HG03575 (cell line): ENCODE measurements around the gene KCTD5.
"Not testable (repeated sequence)": the region's sequence is repeated elsewhere in the genome, so short reads cannot be mapped to it uniquely, and the experiment has no call there.

Experiments used
- ATAC-seq: cut with Tn5 transposase; IDR thresholded peaks from one replicate; pipeline ENCODE4 v1.9.1; 2021; ENCODE audit not compliant: unreplicated experiment, insufficient number of reproducible peaks, low FRiP score; ENCODE audit errors: extremely low read depth

Gene KCTD5, protein sequence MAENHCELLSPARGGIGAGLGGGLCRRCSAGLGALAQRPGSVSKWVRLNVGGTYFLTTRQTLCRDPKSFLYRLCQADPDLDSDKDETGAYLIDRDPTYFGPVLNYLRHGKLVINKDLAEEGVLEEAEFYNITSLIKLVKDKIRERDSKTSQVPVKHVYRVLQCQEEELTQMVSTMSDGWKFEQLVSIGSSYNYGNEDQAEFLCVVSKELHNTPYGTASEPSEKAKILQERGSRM

DNA sequence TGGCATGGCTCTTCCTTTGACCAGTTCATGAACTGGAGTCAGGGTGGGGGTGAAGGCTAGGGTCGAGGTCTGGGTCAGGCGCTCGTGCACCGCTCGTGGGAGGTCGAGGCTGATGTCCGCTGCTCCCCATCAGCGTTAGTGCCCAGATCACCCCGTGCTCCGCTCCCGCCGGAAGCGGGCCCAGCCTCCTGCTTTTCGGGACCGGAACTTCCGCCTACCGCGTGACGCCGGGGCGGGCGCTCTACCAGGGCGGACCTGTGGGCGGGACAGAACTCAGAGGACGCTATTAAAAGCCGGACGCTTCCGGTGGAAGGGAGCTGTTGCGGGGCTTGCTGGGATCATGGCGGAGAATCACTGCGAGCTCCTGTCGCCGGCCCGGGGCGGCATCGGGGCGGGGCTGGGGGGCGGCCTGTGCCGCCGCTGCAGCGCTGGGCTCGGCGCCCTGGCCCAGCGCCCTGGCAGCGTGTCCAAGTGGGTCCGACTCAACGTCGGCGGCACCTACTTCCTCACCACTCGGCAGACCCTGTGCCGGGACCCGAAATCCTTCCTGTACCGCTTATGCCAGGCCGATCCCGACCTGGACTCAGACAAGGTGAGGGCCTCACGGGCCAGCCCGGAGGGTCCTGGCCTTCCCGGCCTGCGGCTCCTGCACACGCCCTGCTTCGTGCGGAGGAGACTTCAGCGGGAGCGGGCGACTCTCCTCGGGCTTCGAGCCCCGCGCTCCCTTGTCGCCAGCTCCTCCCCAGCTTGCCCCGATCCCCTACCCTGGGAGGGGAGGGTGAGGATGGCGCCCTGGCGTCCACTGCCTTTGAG lies at the start of gene KCTD5:
KCTD5 (plus strand) TSS at position 315 of the 813 bp plus-strand sequence; CDS start at position 341, 26 bp downstream.
- no peak for ATAC-seq

DNA sequence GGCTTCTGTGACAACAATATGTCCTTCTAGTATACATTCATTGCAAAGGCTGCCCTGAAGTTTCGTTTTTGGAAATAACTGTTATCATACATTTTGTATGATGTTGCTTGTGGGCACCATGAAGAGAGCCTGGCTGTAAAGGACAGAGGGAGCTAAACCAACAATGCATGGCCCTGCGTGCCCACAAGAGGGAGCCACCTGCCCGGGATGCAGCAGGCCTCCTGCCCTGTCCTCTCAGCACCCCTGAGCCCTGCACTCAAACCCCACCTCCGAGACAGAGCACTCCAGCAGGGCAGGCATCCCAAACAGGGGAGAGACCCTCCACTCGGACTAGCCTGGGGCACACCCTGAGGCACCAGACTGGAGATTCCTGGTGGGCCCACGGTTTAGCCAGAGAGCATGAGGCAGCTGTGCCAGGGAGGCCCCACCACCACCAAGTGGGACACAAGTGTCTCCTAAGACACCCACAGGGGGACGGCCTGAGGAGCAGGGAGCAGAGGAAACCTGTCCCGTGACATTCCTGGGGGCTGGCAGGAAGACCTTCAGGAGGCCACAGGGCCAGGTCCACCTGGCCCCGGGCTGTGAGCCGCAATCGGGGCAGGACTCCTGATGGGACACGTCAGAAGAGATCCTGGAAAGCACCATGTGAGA lies 43.1 kb upstream of the KCTD5 start:
- ATAC-seq, result not testable (repeated sequence)

DNA sequence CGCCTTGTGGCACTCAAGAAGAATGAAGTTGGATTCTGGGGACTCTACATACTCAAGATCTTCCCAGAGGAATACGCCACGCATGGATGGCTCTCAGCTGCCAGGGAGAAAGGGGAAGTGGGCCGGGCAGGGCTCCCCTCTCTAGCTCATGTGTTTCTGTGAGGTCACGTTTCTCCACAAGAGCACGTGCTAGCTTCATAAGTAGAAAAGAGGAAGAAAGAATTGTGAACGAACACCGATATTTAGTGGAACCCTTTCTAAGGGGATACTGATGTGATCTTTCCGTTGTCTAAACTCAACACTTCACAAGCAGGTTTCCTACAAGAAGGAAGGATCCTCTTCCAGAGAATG lies 42.6 kb upstream of the KCTD5 start:
- not testable (repeated sequence) for ATAC-seq

DNA sequence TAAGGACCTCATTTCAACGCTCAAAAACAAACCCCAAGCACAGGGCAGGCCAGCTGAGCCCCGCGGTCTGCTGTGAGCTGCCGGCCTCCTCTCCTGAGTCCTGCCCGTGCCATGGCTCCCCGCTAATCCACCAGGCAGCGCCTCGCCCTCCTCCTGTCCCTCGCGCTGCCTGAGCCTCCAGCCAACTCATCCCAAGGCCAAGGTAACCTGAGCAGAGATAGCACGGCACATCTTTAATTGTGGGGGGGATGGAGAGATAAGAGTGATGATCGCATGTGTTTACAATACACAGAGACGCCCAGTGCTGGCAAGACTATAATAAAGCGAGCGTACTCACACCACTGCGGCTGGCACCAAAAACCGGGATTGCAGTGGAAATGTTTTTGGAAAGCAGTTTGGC lies 39.8 kb upstream of the KCTD5 start:
- not testable (repeated sequence) for ATAC-seq

DNA sequence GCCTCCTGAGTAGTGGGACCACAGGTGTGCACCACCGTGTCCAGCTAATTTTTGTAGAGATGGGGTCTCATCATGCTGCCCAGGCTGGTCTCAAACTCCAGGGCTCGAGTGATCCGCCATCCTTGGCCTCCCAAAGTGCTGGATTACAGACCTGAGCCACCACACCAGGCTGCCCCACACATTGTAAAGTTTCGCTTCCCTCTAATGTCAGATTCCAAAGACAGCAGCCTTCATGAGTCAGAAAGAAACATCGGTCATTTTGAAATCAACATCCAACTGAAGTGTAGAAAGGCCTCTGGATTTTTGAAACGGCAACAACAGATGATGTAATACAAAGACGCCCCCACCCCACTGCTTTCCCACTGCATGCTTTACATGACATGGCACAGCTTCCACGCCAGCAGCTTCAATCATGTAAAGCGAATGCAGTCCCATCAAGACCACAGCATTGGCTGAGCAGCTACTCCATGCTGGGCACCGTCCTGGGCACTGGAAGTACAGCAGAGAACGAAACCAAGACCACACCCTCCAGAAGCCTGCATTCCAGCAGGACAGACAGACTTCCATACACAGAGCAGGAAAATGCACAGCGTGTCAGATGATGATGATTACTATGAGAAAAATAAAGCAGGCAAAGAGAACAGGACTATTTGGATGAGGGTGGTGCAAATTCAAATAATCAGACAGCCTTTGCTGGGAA lies 37.4 kb upstream of the KCTD5 start:
- ATAC-seq, result not testable (repeated sequence)

DNA sequence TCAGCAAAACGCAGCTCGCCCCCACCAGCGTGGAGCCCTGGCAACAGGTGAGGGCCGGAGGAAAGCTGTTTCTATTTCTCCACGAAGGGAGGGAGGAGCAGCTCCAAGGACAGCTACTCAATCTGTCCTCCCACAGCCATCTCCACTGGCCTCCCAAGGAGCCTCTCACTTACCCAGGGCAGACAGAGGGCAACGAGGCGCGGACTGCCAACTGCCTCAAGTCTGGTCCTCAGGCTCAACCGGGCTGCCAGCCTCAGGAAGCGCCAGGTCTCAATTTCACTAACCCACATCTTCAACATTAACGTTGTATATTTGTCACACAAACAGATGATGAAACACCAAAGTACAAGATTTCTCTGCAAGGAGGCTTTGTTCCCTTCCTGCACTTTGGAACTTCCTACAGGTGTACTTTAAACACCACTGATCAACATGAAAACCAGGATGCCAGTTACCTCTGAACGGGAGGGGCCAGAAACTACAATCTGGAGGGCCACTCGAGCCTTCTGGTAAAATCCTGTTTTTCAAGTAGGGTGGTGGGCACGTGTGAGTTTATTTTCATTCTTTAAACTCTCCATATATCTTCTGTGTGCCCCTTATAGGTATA lies 31.0 kb upstream of the KCTD5 start:
- not testable (repeated sequence) for ATAC-seq

DNA sequence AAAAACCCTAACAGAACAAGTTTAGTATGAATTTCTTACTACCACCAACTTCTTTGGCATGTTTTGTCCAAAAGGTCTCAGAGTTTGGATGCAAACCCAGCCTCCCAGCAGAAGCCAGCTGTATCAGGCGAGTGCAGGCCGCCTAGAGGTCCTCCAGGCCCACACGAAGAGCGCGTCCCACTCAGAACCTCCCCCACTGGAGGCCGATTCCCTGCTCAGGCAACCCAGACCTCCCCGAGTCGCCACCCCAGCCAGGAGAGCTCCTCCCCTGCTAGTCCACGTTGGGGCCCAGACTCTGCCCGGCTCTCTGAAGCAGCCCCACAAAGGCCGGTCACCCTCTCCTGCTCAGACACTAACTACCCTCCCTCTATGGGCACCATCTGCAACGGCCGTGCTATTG lies 28.4 kb upstream of the KCTD5 start:
- ATAC-seq, result not testable (repeated sequence)

DNA sequence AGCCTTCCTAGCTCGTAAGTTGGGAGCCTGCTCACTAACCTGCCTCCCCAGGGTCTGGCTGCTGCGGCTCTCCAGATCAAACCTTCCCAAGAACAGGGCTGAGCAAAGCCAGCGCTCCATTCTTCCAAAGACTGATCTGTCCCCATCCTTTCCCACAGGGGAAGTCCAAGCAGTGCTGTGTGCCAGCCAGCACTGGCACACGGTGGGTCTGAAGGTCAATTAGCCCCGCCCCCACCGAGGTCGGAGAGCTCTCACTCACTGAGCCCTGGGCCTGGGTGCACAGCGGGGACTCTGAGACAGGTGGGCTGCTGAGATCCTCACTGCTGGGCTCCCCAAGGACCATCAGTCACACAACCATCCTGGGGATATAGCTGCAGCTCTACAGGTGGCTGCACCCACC lies 27.4 kb upstream of the KCTD5 start:
- ATAC-seq, result not testable (repeated sequence)

DNA sequence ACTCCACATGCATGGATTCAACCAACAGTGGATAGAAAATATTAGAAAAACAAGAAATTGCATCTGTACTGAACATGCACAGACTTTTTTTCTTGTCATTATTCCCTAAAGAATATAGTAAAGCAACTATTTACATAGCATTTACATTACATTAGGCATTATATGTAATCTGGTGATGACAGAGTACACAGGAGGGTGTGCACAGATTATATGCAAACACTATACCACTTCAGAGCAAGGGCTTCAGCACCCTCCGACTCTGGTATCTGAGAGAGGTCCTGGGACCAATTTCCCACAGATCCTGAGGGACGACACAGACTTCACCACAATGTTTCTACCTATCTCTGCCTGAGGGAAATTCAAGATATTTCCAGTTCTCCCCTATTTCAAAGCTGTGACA lies 25.3 kb upstream of the KCTD5 start:
- ATAC-seq, result no peak

DNA sequence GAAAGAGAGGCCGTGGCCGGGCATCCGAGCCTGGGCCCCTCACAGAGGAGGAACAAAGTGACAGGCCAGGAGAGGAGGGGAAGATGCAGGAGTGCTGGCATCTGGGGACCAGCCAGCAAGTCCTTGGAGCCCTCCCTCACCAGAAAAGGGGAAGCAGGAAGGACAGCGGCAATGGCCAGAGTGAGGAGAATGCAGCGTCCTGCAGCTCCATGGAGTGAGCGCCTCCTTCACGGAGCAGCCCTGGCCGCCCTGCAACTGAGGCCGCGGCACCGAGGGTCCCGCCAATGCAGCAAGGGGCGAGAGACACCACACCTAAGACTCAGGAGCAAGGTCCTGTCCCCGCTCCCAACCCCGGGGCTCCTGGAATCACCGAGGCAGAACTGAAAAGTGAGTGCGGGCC lies 24.5 kb upstream of the KCTD5 start:
- ATAC-seq, result not testable (repeated sequence)

DNA sequence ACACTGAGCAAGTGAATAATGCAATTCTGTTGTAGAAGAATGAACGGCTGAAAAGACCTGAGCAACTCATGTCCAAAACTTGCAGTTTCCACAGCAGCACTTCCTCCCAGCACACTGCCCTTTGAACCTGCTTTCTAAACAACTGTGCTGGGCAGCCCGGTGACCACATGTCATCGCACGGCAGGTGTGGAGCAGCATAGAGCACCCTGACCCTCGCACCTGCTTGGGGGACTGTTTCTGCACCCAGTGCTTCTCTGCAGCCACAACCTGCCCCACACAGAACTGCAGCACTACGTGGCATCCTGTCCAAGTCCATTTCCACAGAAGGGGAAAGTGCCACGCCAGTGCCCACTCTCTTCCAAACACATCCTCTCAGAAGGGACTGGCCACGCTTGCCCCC lies 22.8 kb upstream of the KCTD5 start:
- ATAC-seq, result not testable (repeated sequence)

DNA sequence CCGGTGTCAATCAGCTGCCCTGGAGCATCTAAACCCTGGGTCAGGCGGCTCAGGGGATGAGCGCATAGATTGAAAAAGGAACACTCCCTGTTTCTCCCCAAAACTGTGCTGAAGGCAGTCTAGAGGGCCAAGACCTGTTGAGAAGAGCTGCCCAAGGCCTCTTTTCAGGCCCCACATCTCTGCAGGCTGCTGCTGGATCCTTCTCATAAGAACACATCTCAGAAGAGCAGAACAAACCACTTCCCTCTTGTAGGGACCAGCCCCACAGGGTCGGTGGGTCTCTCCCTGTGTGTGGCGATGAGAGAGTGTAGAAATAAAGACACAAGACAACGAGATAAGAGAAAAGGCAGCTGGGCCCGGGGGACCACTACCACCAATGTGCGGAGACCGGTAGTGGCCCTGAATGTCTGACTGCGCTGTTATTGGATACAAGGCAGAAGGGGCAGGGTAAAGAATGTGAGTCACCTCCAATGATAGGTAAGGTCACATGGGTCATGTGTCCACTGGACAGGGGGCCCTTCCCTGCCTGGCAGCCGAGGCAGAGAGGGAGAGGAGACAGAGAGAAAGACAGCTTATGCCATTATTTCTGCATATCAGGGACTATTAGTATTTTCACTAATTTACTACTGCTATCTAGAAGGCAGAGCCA lies 22.2 kb upstream of the KCTD5 start:
- ATAC-seq, result not testable (repeated sequence)

DNA sequence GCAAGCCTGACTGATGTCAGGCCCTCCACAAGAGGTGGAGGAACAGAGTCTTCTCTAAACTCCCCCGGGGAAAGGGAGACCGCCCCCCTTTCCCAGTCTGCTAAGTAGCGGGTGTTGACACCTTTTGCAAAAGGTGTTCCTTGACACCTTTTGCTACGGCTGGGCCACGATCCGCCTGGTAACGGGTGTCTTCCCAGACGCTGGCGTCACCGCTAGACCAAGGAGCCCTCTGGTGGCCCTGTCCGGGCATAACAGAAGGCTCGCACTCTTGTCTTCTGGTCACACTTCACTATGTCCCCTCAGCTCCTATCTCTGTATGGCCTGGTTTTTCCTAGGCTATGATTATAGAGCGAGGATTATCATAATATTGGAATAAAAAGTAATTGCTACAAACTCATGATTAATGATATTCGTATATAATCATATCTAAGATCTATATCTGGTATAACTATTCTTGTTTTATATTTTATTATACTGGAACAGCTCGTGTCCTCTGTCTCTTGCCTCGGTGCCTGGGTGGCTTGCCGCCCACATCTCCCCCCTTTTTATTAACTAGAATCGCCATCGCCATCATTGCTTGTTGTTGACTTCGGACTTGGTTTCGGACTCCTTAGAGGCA lies 21.5 kb upstream of the KCTD5 start:
- ATAC-seq, result not testable (repeated sequence)

DNA sequence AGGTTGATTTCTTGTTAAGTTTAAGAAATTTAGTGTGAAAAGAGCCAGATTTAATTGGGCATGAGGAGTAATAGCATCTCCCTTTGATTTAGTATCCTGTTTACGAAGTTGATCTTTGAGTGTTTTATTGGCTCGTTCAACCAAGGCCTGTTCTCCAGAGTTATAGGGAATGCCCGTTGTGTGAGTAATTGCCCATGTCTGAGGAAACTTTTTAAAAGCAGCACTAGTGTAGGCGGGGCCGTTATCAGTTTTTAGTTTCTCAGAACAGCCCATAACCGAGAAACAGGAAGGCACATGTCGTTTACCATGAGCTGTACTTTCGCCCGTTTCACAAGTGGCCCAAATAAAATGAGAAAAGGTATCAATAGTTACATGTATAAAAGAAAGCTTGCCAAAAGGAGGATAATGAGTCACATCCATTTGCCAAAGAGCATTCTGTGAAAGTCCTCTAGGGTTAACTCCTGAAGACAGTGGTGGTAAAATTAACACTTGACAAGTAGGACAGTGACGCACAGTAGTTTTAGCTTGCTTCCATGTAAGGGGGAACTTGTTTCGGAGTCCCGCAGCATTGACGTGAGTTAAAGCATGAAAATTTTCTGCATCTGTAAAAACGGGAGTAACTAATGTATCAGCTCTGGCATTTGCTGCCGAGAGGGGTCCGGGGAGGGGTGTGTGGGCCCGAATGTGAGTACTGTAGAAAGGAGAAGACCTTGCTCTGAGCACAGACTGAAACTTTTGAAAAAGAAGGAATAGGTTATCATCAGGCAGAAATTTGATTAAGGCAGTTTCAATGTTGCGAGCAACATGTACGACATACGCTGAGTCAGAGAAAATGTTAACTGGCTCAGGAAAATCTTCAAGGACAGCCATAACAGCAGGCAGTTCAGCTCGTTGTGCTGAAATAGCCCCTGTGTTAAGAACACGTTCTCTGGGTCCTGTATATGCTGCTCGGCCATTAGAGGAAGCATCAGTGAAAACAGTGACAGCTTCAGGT lies 18.5 kb upstream of the KCTD5 start:
- ATAC-seq, result no peak

DNA sequence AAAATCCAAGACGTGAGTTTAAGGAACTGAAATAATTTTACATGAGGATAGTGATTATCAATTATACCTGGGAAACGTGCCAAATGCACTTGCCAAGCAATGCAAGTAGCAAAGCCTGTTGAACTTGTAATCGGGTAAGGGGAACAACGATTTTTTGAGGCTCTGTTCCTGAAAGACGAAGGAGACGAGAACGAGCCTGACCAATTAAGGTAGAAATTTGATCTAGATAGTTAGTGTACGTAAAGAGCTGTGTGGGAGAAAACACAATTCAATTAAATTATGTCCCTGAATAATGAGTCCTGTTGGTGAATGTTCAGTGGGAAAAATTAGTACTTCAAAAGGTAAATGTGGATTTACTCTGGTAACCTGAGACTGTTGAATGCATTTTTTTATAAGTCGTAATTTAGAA lies 17.7 kb upstream of the KCTD5 start:
- no peak for ATAC-seq

DNA sequence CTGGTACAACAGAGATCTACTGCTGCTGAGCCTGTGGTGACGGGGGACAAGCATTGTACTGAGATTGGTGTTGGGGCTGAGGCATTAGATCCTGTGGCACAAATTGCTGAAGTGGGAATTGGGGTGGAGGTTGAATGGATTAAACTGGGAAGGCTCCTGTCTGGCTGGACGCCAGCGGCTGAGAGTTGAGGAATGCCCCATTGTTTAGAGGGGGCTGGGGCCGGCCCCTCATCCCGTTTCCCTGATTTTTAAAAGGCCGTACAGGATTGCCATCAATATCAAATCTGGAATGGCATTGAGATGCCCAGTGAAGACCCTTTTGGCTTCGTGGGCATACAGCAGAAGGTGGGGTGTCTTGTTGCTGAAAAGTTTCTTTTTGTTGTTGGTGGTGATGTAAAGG lies 15.7 kb upstream of the KCTD5 start:
- not testable (repeated sequence) for ATAC-seq

DNA sequence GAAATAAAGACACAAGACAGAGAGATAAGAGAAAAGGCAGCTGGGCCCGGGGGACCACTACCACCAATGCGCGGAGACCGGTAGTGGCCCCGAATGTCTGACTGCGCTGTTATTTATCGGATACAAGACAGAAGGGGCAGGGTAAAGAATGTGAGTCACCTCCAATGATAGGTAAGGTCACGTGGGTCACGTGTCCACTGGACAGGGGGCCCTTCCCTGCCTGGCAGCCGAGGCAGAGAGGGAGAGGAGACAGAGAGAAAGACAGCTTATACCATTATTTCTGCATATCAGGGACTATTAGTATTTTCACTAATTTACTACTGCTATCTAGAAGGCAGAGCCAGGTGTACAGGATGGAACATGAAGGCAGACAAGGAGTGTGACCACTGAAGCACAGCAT lies 12.7 kb upstream of the KCTD5 start:
- ATAC-seq, result not testable (repeated sequence)
